Astrocyte (in vitro differentiated cells and primary cell): ENCODE results near the gene CFAP97. TPM values are rescaled to one million over a fixed set of nuclear protein-coding genes. Genes with fewer than 3 reads are reported as not detected.

Experiments used
- DNase-seq: peaks from one replicate; pipeline ENCODE4 v3.0.0-alpha.2; 2010; ENCODE audit warnings: low read depth
- FAIRE-seq: peaks from 2 replicates; lab custom pipeline; 2011; peaks lifted over from hg19 to GRCh38; lab: Jason Lieb, UNC
- H2AFZ ChIP-seq: 2 replicates; pipeline ENCODE4 v1.6.0; 2012; ENCODE audit warnings: low read depth, low read length, inconsistent platforms
- H3K27ac ChIP-seq: 2 replicates; pipeline ENCODE4 v1.5.1; 2011; ENCODE audit warnings: low read depth, low read length, inconsistent platforms
- H3K27me3 ChIP-seq: 2 replicates; pipeline ENCODE4 v1.6.0; 2011; ENCODE audit warnings: low read length, inconsistent platforms; ENCODE audit not compliant: insufficient read depth
- H3K36me3 ChIP-seq: 2 replicates; pipeline ENCODE4 v1.5.1; 2011; ENCODE audit warnings: low read length, inconsistent platforms; ENCODE audit not compliant: insufficient read depth
- H3K4me1 ChIP-seq: 2 replicates; pipeline ENCODE4 v1.5.1; 2011; ENCODE audit warnings: low read length, inconsistent platforms; ENCODE audit not compliant: insufficient read depth
- H3K4me2 ChIP-seq: 2 replicates; pipeline ENCODE4 v1.6.0; 2012; ENCODE audit warnings: low read length, inconsistent platforms
- H3K4me3 ChIP-seq: 2 replicates; pipeline ENCODE4 v1.5.1; 2011; ENCODE audit warnings: low read depth, mild to moderate bottlenecking, low read length, inconsistent platforms; ENCODE audit not compliant: insufficient read depth
- H3K79me2 ChIP-seq: 2 replicates; pipeline ENCODE4 v1.6.0; 2012; ENCODE audit warnings: mild to moderate bottlenecking, low read length, inconsistent platforms; ENCODE audit not compliant: insufficient read depth
- H3K9ac ChIP-seq: 2 replicates; pipeline ENCODE4 v1.6.0; 2012; ENCODE audit warnings: mild to moderate bottlenecking, low read length, inconsistent platforms
- H3K9me3 ChIP-seq: 2 replicates; pipeline ENCODE4 v1.5.1; 2012; ENCODE audit warnings: low read depth, mild to moderate bottlenecking, low read length, inconsistent platforms; ENCODE audit not compliant: insufficient read depth
- H4K20me1 ChIP-seq: 2 replicates; pipeline ENCODE4 v1.6.0; 2012; ENCODE audit warnings: low read length, inconsistent platforms; ENCODE audit not compliant: insufficient read depth
- H3K27ac Mint-ChIP-seq: one replicate; pipeline ENCODE4 v1.8.0; 2021; ENCODE audit warnings: mild to moderate bottlenecking, mixed read lengths; ENCODE audit not compliant: unreplicated experiment
- H3K27me3 Mint-ChIP-seq: one replicate; pipeline ENCODE4 v1.8.0; 2021; ENCODE audit warnings: low read depth, mixed read lengths; ENCODE audit not compliant: unreplicated experiment
- H3K36me3 Mint-ChIP-seq: one replicate; pipeline ENCODE4 v1.8.0; 2021; ENCODE audit warnings: low read depth, mixed read lengths; ENCODE audit not compliant: unreplicated experiment
- H3K4me1 Mint-ChIP-seq: one replicate; pipeline ENCODE4 v1.8.0; 2021; ENCODE audit warnings: low read depth, mixed read lengths; ENCODE audit not compliant: unreplicated experiment
- H3K4me3 Mint-ChIP-seq: one replicate; pipeline ENCODE4 v1.8.0; 2021; ENCODE audit warnings: mild to moderate bottlenecking, moderate library complexity, mixed read lengths; ENCODE audit not compliant: unreplicated experiment
- H3K9me3 Mint-ChIP-seq: one replicate; pipeline ENCODE4 v1.8.0; 2021; ENCODE audit warnings: mild to moderate bottlenecking, mixed read lengths; ENCODE audit not compliant: unreplicated experiment
- CTCF ChIP-seq: IDR thresholded peaks from 2 replicates; pipeline ENCODE4 v1.5.1; 2011; ENCODE audit warnings: low read depth, mild to moderate bottlenecking, inconsistent platforms, low read length, moderate library complexity; ENCODE audit not compliant: insufficient read depth
- EZH2 ChIP-seq: IDR thresholded peaks from 2 replicates; pipeline ENCODE4 v1.6.1; 2012; ENCODE audit warnings: mild to moderate bottlenecking, low read length, inconsistent platforms; ENCODE audit not compliant: insufficient read depth
- total RNA-seq: library from RNA; stranded (reverse); gene quantifications from 2 replicates; pipeline ENCODE4 v1.2.1, GENCODE V29; 2021

CFAP97 gene
- total RNA-seq, 1 donor from 2014 or later: 22.7 TPM

DNA sequence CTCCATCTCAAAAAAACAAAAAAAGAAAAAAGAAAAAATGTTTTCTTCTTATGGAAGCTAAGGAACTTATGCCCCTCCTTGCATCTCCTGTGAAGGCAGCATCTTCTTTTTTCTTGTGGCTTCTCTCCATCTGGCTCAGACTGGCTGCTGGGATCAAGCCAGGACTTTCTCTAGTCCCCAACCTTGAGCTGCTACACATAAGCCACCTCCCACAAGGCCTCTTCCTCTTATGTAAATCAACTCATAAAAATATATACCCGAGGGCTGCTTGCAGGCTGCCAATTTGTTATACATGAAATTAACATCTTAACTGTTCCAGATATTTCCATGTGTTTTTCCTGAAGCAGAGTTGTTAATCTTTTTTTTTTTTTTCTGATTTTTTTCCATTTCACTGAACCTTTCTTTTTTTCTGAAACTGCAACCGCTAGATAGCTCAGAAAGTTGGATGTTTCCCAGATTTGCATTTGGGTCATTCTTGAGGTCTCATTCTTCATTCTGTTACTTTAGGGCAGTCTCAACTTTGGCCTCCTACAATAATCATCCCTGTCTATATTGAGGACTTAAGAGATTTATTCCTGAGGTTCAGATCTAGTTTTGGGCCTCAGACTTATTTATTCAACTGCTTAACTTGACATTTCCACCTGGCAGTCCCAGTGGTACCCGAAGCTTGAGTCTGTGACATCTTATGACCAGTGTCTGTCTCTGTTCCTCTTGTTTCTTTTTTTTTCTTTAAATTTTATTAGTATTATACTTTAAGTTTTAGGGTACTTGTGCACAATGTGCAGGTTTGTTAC is 15.9 kb upstream of the CFAP97 start:
- peaks cover 25% of the 10 kb centered on the region for H3K4me1 ChIP-seq
- H3K9ac ChIP-seq: no peak overlapping the region
- FAIRE-seq (no peak), DNase-seq (peak; percentile 77)
- no peak overlapping the region for H3K4me3 ChIP-seq
- Mint-ChIP-seq H3K27ac (no peak overlapping the region), H3K9me3 (no peaks in the 10 kb centered on the region), H3K4me1 (peaks cover 31% of the 10 kb centered on the region), H3K36me3 (peaks cover 3% of the 10 kb centered on the region), H3K4me3 (no peak overlapping the region), H3K27me3 (no peaks in the 10 kb centered on the region)
- H3K9me3 ChIP-seq: no peaks in the 10 kb centered on the region
- no peaks in the 10 kb centered on the region for H3K36me3 ChIP-seq
- no peak for TF ChIP-seq CTCF
- peaks cover 84% of the 10 kb centered on the region for H3K79me2 ChIP-seq
- peak overlapping the region; percentile 47 for H3K4me2 ChIP-seq
- H3K27me3 ChIP-seq: no peaks in the 10 kb centered on the region
- H4K20me1 ChIP-seq: peaks cover 43% of the 10 kb centered on the region
- H2AFZ ChIP-seq: no peak overlapping the region
- no peak overlapping the region for H3K27ac ChIP-seq

DNA sequence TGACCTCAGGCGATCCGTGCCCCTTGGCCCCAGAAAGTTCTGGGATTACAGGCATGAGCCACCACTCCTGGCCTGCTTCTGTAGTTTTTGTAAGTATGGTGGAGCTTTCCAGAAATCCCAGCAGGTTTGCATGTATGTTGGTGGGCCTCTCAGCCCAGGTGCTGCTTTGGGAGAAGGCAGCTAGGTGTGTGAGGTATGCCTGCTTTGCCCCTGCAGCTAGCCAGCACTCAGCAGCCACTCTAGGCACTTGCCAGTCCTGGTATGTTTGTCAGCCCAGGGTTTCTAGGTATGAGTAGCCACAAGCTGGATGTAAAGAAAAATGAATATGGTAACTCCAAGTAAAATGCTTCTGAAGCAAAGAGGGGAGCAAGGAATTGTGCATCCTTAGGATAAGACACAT is 14.5 kb upstream of the CFAP97 start:
- no peak overlapping the region for H3K4me2 ChIP-seq
- H3K9me3 ChIP-seq: no peaks in the 10 kb centered on the region
- H4K20me1 ChIP-seq: peaks cover 44% of the 10 kb centered on the region
- DNase-seq (no peak), FAIRE-seq (no peak)
- no peak overlapping the region for H2AFZ ChIP-seq
- Mint-ChIP-seq H3K27me3 (no peaks in the 10 kb centered on the region), H3K9me3 (no peaks in the 10 kb centered on the region), H3K36me3 (peaks cover under 1% of the 10 kb centered on the region), H3K27ac (no peak overlapping the region), H3K4me3 (no peak overlapping the region), H3K4me1 (peaks cover 33% of the 10 kb centered on the region)
- no peak overlapping the region for H3K4me3 ChIP-seq
- no peak for TF ChIP-seq EZH2
- peaks cover 24% of the 10 kb centered on the region for H3K4me1 ChIP-seq
- H3K79me2 ChIP-seq: peaks cover 89% of the 10 kb centered on the region
- no peak overlapping the region for H3K9ac ChIP-seq
- H3K27me3 ChIP-seq: no peaks in the 10 kb centered on the region
- no peaks in the 10 kb centered on the region for H3K36me3 ChIP-seq
- no peak overlapping the region for H3K27ac ChIP-seq

GRCh38 chr4:185217408-185217975 is 13.7 kb upstream of the CFAP97 start:
- Mint-ChIP-seq H3K36me3 (no peaks in the 10 kb centered on the region), H3K27me3 (no peaks in the 10 kb centered on the region), H3K4me1 (peaks cover 33% of the 10 kb centered on the region), H3K4me3 (no peak overlapping the region), H3K27ac (no peak overlapping the region), H3K9me3 (no peaks in the 10 kb centered on the region)
- Histone ChIP-seq H3K4me1 (peaks cover 17% of the 10 kb centered on the region), H3K36me3 (no peaks in the 10 kb centered on the region), H4K20me1 (peaks cover 48% of the 10 kb centered on the region), H3K27me3 (no peaks in the 10 kb centered on the region), H3K9me3 (no peaks in the 10 kb centered on the region), H3K4me2 (no peak overlapping the region), H3K79me2 (peaks cover 91% of the 10 kb centered on the region), H3K9ac (no peak overlapping the region), H3K27ac (no peak overlapping the region), H3K4me3 (no peak overlapping the region), H2AFZ (no peak overlapping the region)
- no peak for DNase-seq
- TF ChIP-seq CTCF (no peak), EZH2 (no peak)
- no peak for FAIRE-seq
